HG02870 (cell line): Measurements from ENCODE around the gene PRICKLE2.

Source experiments
- ATAC-seq: cut with Tn5 transposase; IDR thresholded peaks from one replicate; pipeline ENCODE4 v1.9.1; 2021; ENCODE audit warnings: mild to moderate bottlenecking, moderate library complexity; ENCODE audit not compliant: unreplicated experiment

The PRICKLE2 gene, protein sequence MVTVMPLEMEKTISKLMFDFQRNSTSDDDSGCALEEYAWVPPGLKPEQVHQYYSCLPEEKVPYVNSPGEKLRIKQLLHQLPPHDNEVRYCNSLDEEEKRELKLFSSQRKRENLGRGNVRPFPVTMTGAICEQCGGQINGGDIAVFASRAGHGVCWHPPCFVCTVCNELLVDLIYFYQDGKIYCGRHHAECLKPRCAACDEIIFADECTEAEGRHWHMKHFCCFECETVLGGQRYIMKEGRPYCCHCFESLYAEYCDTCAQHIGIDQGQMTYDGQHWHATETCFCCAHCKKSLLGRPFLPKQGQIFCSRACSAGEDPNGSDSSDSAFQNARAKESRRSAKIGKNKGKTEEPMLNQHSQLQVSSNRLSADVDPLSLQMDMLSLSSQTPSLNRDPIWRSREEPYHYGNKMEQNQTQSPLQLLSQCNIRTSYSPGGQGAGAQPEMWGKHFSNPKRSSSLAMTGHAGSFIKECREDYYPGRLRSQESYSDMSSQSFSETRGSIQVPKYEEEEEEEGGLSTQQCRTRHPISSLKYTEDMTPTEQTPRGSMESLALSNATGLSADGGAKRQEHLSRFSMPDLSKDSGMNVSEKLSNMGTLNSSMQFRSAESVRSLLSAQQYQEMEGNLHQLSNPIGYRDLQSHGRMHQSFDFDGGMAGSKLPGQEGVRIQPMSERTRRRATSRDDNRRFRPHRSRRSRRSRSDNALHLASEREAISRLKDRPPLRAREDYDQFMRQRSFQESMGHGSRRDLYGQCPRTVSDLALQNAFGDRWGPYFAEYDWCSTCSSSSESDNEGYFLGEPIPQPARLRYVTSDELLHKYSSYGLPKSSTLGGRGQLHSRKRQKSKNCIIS

DNA sequence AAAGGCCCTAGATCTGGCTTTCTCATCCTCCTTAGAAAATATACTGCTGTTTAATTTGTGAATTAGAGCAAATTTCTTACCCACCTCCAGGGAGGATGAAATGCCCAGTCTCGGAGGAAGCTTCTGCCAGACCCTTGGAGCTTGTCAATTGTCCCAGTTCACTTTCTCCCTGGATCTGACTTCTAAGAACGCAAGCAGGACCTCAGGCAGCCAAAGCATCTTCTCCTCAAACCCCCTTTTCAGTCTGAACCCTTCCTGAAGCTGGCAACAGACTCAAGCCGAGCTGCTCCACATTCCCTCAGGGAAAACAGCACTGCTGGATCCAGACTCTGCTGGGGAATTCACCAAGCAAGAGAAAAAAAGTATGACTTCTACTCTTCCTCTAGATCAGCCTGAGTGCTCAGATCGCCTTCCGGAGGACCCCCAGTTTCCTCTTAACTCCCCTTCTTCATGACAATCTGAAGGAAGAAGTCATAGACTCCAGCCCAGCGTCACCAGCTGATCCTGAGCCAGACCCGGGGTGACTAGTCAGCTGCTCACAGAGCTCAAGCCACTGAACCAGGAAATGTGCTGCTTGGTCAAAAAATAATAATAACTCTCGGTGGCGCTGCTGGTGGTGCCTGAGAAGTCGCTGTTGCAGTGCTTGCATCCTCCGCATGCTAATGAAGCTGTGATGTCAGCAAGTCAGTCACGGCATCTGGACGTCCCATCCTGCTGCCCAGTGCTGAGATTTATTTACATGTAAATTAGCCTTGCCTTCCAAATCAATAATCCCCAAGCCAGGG lies at the start of gene PRICKLE2:
PRICKLE2 (minus strand) TSS at position 641 of the 785 bp plus-strand sequence. CDS start 26,539 bp downstream, outside the sequence.
- ATAC-seq = peak; percentile 97

DNA sequence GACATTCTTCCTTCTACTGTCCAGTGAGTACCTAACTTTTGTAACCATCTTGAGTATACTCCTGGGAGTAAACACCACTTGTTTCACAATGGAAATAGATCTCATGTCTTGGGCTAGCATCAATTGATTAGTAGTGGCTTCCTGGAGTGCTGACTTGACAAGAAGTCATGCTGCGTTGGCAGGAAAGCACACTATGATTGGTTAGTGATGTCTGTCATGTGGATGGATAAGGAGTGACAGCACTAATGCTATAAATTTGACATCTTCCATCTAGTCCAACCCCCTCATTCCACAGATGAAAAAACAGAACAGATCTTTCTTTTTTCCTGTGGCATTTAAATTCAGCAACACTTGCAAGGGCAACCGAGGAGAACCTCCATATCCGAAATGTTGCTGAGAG lies 47.6 kb upstream of the PRICKLE2 start:
- no peak for ATAC-seq

DNA sequence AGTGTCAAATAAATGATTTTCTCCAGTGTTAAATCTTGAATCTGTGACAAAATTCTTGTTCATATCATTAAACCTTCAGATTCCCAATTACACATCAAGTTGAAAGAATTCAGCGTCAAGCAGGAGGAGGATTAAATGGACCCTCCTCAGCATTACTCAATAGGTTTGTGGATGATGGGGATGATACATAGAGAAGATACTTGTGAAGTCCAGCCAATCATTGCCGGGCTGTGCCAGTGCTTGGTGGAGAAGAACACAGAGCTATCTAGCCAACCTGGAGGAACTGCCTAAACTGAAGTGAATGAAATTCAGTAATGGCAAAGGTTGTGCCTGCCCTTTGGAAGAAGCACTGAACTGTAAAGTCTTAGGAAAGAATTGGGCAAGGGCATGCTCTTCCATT lies 47.0 kb upstream of the PRICKLE2 start:
- ATAC-seq = no peak

DNA sequence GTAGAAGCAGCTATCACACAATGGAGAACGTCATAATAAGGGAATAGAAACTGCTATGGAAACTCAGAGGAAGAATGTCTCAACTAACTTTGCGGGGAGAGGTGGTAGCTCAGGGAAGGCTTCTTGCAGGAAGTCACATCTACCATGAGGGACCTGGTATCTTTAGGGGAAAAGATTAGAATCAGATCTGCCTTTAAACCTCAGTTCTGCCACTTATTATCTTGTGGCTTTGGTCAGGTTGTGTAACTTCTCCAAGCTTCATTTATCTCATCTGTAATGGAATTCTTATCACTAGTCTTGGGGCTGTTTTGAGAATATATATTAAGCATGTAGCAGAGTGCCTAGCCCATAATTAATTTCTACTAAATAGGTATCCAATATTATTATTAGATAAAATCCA lies 46.4 kb upstream of the PRICKLE2 start:
- no peak for ATAC-seq

DNA sequence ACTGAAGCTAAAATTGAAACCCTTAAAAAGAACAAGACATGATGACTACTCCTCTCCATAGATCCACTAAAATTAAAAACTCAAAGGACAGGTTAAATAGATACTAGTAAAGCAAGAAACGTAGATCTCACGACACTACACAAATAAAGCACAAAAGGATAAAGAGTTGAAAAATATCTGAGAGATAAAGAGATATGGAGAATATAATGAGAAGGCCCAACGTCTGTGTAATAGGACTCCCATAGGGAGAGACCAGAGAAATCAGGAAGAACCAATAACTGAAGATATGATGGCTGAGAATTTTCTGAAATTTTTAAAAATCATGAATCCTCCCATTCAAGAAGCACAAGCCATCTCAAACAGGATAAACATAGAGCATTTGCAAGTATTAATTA lies 45.6 kb upstream of the PRICKLE2 start:
- no peak for ATAC-seq

DNA sequence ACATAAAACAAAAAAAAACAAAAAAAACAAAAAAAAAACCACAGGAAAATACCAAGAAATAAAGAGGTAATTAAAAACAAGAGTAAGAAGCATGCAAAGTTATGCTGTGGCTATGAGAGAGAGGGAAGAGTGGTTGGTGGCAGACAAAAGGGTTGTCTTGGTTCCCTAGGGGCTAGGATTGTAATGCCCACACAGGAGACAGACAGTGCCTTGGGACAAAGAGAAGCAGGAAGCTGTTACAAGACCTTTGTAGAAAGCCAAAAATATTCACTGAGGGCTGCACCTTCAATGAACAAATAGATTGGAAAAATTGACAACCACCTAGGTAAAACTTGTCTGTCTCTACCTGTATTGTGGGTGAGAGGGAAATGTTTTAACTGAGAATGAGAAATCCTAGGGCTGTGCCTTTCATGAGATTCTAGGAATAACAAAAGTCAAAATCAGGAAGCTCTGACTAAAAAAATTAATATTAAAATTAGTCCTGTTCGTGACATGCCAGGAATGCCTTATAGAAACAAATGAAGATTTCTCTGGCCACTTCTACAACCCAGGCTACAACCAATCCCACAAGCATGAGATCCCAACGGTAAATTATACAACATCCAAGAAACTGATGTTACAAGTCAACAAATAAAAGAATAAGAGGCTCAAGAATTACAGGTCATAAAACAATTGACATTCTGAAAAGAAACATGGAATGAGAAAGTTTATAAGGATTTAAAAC lies 45.0 kb upstream of the PRICKLE2 start:
- no peak for ATAC-seq

DNA sequence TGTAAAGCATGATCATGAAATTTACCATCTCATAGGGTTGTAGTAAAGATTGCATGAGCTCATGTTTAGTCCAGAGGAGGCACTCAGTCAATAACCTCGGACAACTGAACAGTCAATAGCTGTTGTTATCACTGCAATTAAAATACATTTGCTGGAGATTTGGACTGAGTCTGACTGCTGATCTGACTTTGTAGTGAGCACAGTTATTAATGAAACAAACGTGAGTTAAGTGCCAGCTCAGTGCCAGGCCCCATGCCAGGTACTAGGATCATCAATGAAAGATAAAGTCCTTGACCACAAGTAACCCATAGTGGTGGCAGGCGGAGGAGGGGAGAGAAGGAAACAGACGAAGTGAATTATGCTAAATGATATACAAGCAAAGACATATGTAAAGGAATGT lies 43.7 kb upstream of the PRICKLE2 start:
- ATAC-seq = no peak

DNA sequence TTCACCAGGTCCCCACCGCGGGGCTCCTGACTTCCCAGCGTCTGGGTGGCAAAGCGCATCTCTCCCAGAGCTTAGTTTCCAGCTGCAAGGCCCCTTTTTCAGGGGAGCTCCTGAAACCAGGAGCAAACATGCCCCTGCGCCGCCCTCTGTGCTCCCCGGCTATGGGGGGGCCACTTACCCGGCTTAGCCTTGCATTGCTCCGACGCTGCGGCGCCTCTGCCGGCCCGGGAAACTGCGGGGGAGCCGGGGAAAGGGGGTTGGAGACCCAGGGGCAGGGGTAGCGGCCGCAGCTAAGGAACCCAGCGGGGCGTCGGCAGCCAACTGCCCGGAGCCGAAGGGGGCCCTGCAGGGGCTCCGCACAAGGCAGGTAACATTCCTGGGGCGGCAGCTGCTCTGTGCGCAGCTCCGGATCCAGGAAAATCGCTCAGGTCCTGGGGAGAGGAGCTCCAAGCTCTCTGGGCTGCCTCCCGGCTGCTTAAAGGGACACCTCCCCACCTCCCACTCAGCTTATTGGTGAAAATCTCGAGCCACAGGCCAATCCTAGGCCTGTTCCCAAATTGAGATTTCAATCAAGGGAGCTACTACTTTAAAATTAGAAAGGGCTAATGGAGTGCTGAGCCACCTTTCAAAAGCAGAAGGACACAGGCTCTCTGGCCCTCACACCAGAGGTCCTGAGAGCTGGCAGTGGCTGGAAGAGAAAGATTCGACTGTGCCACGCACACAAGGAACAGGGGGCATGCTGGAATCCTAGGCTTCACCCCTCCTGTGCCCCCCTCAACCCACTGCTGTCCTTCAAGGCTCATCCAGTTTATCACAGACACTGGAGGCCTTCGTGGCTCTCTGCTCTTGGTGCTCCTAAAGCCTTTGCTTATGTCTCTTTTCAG lies 42.7 kb upstream of the PRICKLE2 start:
- no peak for ATAC-seq

DNA sequence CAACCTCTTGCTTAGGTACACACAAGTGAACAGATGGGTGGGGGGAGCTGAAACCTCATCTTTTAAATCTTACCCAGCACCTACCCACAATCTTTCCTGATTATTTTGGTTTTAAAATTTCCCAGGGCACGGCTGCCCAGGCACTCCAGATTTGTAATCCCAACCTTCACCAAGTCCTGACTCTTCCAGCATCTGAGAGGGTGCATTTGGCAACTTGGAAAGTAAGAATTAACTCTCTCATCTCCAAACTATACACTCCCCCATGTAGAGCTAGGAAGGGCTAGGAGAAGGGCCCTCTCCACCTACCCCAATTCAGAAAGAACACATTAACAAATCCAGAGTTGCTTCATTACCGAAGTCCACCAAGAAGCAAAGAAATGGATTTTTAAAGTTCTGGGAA lies 41.7 kb upstream of the PRICKLE2 start:
- ATAC-seq = no peak

DNA sequence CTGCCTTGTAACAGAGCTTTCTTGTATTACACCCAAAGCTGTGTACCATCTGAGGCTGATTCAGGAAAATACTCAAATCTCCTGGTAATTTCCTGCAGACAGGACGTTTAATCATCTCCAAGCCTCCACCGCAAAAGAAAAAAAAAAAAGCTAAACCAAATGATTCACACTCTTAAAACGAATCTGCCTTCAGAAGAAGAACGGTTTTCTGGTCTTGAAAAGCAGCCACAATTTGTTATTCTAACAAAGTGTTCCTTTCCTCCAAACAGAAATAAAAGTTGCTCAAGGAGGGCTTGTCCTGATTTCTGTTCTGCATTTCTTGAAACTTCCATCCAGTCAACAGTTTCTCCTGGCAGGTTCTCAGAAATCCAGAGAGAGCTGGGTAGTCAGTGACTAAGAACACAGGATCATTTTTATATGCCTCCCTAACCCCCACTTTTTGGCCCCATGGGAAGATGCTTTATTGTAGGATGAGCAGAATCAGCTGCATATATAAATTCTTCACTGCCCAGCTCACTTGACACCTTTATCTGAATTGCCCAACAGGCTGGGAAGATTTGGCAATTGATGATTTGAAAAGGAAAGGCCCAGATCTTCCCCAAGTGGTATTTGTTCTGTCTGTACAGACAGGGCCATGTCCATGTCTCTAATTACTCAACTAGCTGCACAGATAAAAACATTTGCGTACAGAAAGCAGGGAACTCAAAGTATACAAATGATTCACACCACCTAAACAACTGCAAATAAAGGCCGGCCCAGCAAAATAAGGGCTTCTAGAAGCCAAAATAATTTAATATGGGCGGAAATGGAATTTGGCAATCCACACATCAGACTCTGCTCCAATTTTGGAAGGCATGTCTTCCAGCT lies 41.0 kb upstream of the PRICKLE2 start:
- ATAC-seq = no peak

DNA sequence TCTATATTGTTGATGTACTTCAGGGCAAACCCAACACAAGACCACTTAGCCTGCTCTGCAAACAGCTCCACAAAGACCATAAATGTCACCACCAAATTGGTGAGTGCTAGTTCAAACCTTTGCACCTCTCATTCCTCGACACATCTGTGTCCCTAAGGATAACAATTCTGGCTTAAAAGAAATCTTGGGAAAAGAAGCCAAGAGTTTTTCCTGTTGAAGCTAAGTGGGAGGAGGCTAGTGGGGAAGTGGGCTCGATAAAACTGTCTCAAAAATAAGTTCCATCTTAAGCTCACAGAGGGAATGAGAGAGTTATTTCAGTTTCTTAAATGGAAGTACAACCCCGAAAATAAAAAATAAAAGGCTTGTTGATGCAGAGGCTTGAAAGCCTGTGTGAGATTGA lies 40.4 kb upstream of the PRICKLE2 start:
- no peak for ATAC-seq

DNA sequence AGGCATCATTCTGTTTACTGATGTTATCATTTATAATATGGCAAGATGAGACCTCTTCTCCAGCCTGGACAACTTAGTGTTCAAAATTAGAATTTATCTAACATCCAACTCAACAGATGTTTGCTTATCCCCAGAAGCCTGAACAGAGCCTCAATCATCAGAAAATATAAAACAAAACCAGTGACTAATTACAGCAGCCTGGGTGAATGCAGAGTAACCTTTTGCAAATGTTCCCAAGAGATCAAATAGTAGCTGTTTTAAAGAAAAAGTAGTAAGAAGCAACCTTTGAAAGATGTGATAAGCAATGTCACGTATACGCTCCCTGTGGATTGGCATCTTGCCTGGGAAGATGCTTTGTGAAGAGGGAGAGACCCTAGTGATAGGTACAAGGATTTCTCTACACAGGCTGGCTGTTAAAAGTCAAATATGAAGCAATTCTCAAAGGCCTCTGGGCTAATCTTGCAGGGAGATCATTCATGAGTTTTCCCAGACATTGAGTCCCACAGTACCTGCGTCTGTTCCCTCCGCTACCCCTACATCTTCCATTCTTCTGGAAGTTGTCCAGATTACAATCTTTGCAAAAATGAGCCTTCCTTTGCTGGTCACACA lies 39.3 kb upstream of the PRICKLE2 start:
- ATAC-seq = no peak

DNA sequence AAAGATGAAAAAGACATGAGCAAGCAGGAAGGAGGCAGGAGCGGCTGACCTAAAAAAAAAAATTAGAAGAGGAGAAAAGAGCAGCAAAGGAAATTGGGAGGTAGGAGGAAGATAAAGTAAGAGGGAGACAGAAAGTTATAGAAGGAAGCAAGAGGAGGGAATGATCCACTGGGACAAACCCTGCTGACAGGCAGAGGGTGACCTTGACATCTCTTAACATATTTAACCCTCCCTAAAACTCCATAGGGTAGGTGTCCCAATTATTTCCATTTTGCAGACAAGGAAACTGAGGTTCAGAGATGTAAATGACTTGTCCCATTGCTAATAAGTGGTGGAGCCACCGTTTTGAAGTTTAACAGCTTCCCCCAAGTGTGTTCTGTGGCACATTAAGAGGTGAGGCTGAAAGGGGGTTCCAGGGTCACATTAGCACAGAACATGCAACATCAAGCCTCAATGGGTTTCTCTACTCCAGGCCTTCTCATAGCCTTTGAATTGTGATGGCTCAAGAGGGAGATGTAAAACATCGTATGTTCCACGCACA lies 37.4 kb upstream of the PRICKLE2 start:
- ATAC-seq = no peak

DNA sequence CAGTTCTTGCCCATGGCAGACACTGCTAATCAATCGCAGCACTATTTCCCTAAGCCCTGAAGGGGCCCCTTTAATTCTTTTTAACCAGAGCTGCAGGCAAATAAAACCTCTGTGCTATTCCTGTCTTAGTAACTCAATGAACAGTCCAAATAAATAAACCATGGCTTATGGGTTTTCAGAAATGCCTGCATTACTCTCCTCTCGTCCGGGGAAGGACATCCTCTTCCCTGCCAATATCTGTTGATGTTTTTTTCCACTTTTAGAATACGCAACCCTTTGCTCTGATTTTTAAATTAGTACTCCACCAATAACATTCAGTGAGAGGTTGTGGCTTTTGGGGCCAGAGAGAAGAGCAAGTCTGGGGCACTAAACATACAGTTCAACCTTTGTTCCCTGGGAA lies 35.2 kb upstream of the PRICKLE2 start:
- no peak for ATAC-seq

DNA sequence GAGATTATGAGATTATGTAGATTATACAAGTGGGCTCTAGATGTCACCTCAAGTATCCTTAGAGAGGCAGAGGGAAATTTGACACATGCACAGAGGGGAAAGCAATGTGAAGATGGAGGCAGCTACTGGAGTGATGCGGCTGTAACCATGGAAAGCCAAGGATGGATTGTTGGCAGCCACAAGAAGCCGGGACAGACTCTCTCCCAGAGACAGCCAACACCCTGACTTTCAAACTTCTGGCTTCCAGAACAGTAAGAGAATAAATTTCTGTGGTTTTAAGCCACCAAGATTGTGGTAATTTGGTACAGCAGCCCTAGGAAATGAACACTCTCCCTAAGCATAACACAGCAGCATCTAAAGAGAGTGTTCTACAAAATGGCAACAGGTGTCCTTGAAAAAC lies 34.4 kb upstream of the PRICKLE2 start:
- ATAC-seq = no peak

DNA sequence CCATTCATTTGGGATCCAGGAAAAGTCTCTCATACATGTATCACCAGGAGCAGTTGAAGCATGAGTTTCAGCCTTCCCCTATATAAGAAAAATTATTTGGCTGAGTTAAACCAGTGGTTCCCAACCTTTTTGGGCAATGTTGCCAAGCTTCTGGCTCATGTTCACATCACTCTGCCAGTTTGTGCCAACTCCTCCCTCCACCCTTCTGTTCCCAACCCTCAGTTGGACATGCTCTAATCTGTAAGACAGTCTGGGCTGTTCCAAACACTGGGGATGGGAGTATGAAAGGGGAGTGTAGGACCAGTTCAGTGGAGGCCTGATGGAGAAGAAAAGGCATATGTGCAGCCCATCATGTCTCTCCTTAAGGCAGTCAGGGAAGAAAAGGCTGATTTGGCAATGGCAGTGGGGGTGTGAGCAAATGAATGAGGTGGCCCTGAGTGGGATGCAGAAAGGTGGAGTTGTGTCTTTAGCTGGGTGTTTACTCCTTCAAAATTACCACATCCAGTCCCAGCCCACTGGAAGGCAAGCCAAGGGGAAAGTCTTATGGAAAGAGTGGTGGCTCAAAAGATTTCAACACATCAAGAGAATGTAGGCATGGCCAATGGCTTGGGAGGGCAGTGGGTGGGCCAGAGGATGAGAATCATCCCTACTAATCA lies 32.0 kb upstream of the PRICKLE2 start:
- ATAC-seq = no peak

DNA sequence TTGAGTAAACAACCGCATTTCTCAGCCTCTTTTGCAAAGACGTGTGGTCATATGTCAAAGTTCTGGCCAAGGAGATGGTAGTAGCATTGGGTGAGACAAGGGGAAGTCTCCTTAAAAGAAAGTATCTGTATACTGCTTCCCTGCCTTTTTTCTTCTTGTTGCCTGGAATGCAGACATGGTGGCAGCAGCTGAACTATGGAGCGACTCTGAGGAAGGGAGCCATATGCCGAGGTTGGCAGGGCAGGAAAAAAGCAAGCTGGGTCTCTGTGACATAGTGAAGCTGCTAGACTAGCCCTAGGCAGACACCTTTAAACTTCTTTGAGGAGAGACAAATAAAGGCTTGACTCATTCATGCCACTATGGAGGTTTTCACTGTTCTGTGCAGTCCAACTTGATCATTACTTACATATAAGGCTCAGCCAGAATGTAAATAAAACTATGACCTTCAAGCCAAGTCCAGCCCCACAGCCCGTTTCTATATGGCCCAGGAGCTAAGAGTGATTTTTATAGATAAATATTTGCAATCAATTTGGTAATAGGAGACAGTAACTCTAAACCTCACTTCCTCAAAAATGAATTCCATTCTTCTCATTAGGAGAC lies 30.6 kb upstream of the PRICKLE2 start:
- ATAC-seq = no peak
